GM12878 (cell line): ENCODE measurements around the gene CORO7. TPM values are rescaled to one million over a fixed set of nuclear protein-coding genes. Genes with fewer than 3 reads are reported as not detected.

Source experiments
- BACH1 ChIP-seq: fragments of 450-650 bp; IDR thresholded peaks from 2 replicates; pipeline ENCODE4 v1.6.1; 2017; ENCODE audit warnings: mild to moderate bottlenecking, borderline replicate concordance
- CBX5 ChIP-seq: sonication (generic); IDR thresholded peaks from 2 replicates; pipeline ENCODE4 v1.6.1; 2016; ENCODE audit warnings: low read depth, moderate library complexity, mild to moderate bottlenecking, inconsistent platforms
- E2F8 ChIP-seq: fragments of 450-650 bp; IDR thresholded peaks from 2 replicates; pipeline ENCODE4 v1.6.1; 2018; ENCODE audit warnings: mild to moderate bottlenecking, low read depth, moderate library complexity; ENCODE audit not compliant: partially characterized antibody
- FOXK2 ChIP-seq: fragments of 450-650 bp; IDR thresholded peaks from 2 replicates; pipeline ENCODE4 v1.6.1; 2017; ENCODE audit warnings: mild to moderate bottlenecking, moderate library complexity
- GABPA ChIP-seq: IDR thresholded peaks from 2 replicates; pipeline ENCODE4 v1.6.1; 2014; ENCODE audit warnings: antibody characterized with exemption, low read depth, mild to moderate bottlenecking, inconsistent platforms
- GATAD2B ChIP-seq: fragments of 450-650 bp; conservative IDR thresholded peaks from 2 replicates; pipeline ENCODE4 v1.6.1; 2017; ENCODE audit warnings: low read depth, mild to moderate bottlenecking, moderate library complexity
- HCFC1 ChIP-seq: fragments of 150-350 bp; IDR thresholded peaks from 2 replicates; pipeline ENCODE4 v1.6.1; 2014; ENCODE audit warnings: low read length
- HDAC6 ChIP-seq: fragments of 200-600 bp; sonication (generic); IDR thresholded peaks from one replicate; pipeline ENCODE4 v1.8.0; 2017; ENCODE audit warnings: antibody characterized with exemption; ENCODE audit not compliant: unreplicated experiment
- KLF5 ChIP-seq: fragments of 450-650 bp; IDR thresholded peaks from 2 replicates; pipeline ENCODE4 v1.6.1; 2014; ENCODE audit warnings: mild to moderate bottlenecking; ENCODE audit not compliant: partially characterized antibody
- MEF2A ChIP-seq: IDR thresholded peaks from 2 replicates; pipeline ENCODE4 v1.6.1; 2011; ENCODE audit warnings: low read depth, mild to moderate bottlenecking, low read length, moderate library complexity; ENCODE audit not compliant: insufficient read depth
- NBN ChIP-seq: fragments of 450-650 bp; IDR thresholded peaks from 2 replicates; pipeline ENCODE4 v1.6.1; 2016
- NFIC ChIP-seq: IDR thresholded peaks from 2 replicates; pipeline ENCODE4 v1.6.1; 2012; ENCODE audit warnings: low read depth, mild to moderate bottlenecking, inconsistent platforms, low read length, moderate library complexity
- NRF1 ChIP-seq: conservative IDR thresholded peaks from 2 replicates; pipeline ENCODE4 v1.6.1; 2011; ENCODE audit warnings: mild to moderate bottlenecking, low read depth, low read length, improper control_type of control experiment
- RELA ChIP-seq: fragments of 450-650 bp; IDR thresholded peaks from 2 replicates; pipeline ENCODE4 v1.8.0; 2014; ENCODE audit warnings: borderline replicate concordance; ENCODE audit not compliant: partially characterized antibody
- RELB ChIP-seq: fragments of 450-650 bp; IDR thresholded peaks from 2 replicates; pipeline ENCODE4 v1.6.1; 2017; ENCODE audit warnings: low read depth, mild to moderate bottlenecking, moderate library complexity
- RFX5 ChIP-seq: IDR thresholded peaks from 2 replicates; pipeline ENCODE4 v1.6.1; 2011; ENCODE audit warnings: low read depth, low read length, improper control_type of control experiment
- SRF ChIP-seq, 2 experiments: IDR thresholded peaks; 2 replicates each; pipeline ENCODE4 v1.6.1; 2011; ENCODE audit warnings: low read depth in 2 of 2, low read length in 2 of 2, mild to moderate bottlenecking in 1 of 2, moderate library complexity in 1 of 2
- STAT1 ChIP-seq: fragments of 450-650 bp; conservative IDR thresholded peaks from 2 replicates; pipeline ENCODE4 v1.6.1; 2014; ENCODE audit warnings: antibody characterized with exemption, mild to moderate bottlenecking
- YY1 ChIP-seq: IDR thresholded peaks from 2 replicates; pipeline ENCODE4 v1.6.1; 2011; ENCODE audit warnings: low read depth, mild to moderate bottlenecking, low read length
- ZBTB4 ChIP-seq: fragments of 450-650 bp; formaldehyde crosslinking; IDR thresholded peaks from 2 replicates; pipeline ENCODE4 v1.4.0; 2022; ENCODE audit warnings: mild to moderate bottlenecking, moderate library complexity
- ZNF207 ChIP-seq: fragments of 450-650 bp; IDR thresholded peaks from 2 replicates; pipeline ENCODE4 v1.6.1; 2014; ENCODE audit warnings: antibody characterized with exemption, mild to moderate bottlenecking, borderline replicate concordance
- polyA plus RNA-seq, 11 experiments: library from polyadenylated mRNA; depleted of rRNA in 4 of 11; unstranded in 6 of 11; stranded (reverse) in 5 of 11; fragments of >200 nt; fragmentation: Nextera tagmentation in 4 of 11; fragmentation: Illumina TruSeq in 1 of 11; extraction: Ambion mirVana in 4 of 11; extraction: Trizol in 1 of 11; gene quantifications; 1 replicate in 1 of 11; 2 replicates in 10 of 11; pipeline versions ENCODE4 v1.2.1 to v1.2.3, GENCODE V29; 2011 to 2016; ENCODE audit warnings: inconsistent platforms in 2 of 11, missing spikeins in 2 of 11, low read depth in 1 of 11
- total RNA-seq, 4 experiments: library from RNA; depleted of rRNA in 3 of 4; stranded (reverse); fragments of >200 nt in 3 of 4; fragmentation: Illumina TruSeq in 1 of 4; extraction: Trizol in 1 of 4; gene quantifications; 2 replicates each; pipeline versions ENCODE4 v1.2.1 to v1.2.3, GENCODE V29; 2013 to 2021

The CORO7 gene
- total and polyA plus RNA-seq, 10 of the 15 experiments (the other 5 are each of a cell fraction or from before 2014, with no cell fraction given), result 0.64 to 89.2 (median 43.7) TPM

GRCh38 chr16:4414187-4414917 lies 2.0 kb downstream of the CORO7 start (continued):
- TF ChIP-seq SRF (IDR thresholded peaks at IDR 0.05; ENCODE audit: low read depth in 2 of 2, low read length in 2 of 2) (no peak), MEF2A (no peak; the same call in 1 of the 2 replicates), BACH1 (peak; percentile 48; the same call in 1 of the 2 replicates), ZBTB4 (CRISPR knock-in tag) (no peak), YY1 (no peak), GABPA (0 out of 2 replicates have a peak, but pooled peaks have one; percentile 46), NRF1 (no peak), HCFC1 (no peak), NBN (peak; percentile 97), FOXK2 (peak; percentile 92), CBX5 (no peak), RELB (peak; percentile 93), GATAD2B (0 out of 2 replicates have a peak, but pooled peaks have one; percentile 25), NFIC (peak; percentile 87), E2F8 (no peak), ZNF207 (no peak), HDAC6 (no peak), RELA (peak; percentile 71), KLF5 (peak; percentile 92), RFX5 (no peak), STAT1 (no peak)
